IMR-90 (cell line): Measurements from ENCODE around the gene PUM2. TPM values are rescaled to one million over a fixed set of nuclear protein-coding genes. Genes with fewer than 3 reads are reported as not detected.
A peak's percentile ranks its signal among the peaks of the same experiment; 100 is the strongest.

Source experiments
- ATAC-seq: fragments of 200-7000 bp; cut with Tn5 transposase; 2 replicates; pipeline ENCODE4 v1.9.1; 2020; ENCODE audit warnings: low read depth, mild to moderate bottlenecking, moderate library complexity
- BruUV-seq: library from RNA; stranded (reverse); fragments of 400-500 nt; replicated peaks from 2 replicates; lab custom pipeline; 2021; lab: Mats Ljungman, UMichigan
- CTCF ChIA-PET: fragments of 300-600 bp; formaldehyde crosslinking; extraction: SDS; loops from one replicate; lab custom pipeline; 2021; ENCODE audit warnings: antibody characterized with exemption; lab: Yijun Ruan, JAX
- POLR2A ChIA-PET: fragments of 300-600 bp; sonication (Branson Sonifier 250); formaldehyde crosslinking; loops from one replicate; lab custom pipeline; 2022; ENCODE audit warnings: antibody characterized with exemption; ENCODE audit not compliant: unreplicated experiment; lab: Charles Lee
- DNase-seq: peaks from one replicate; pipeline ENCODE4 v3.0.0; 2013
- H2AFZ ChIP-seq: replicated peaks from 2 replicates; pipeline ENCODE3; 2013; ENCODE audit warnings: low read length, mild to moderate bottlenecking; ENCODE audit not compliant: poor library complexity
- H2AK5ac ChIP-seq: 2 replicates; pipeline ENCODE4 v1.6.1; 2013; ENCODE audit warnings: low read depth, low read length, inconsistent platforms
- H2AK9ac ChIP-seq: replicated peaks from 2 replicates; pipeline ENCODE3; 2013; ENCODE audit warnings: mild to moderate bottlenecking, low read depth, low read length, moderate library complexity; ENCODE audit not compliant: poor library complexity
- H2BK120ac ChIP-seq: 2 replicates; pipeline ENCODE4 v1.6.1; 2013; ENCODE audit warnings: low read depth, low read length, inconsistent platforms
- H2BK15ac ChIP-seq: 3 replicates; pipeline ENCODE4 v1.6.1; 2013; ENCODE audit warnings: low read depth, low read length, inconsistent platforms
- H2BK20ac ChIP-seq: 2 replicates; pipeline ENCODE4 v1.6.1; 2013; ENCODE audit warnings: low read depth, mild to moderate bottlenecking, inconsistent platforms, low read length, moderate library complexity
- H2BK5ac ChIP-seq: 2 replicates; pipeline ENCODE4 v1.6.1; 2013; ENCODE audit warnings: mild to moderate bottlenecking, low read depth, low read length, inconsistent platforms; ENCODE audit not compliant: poor library complexity, severe bottlenecking
- H3K14ac ChIP-seq: replicated peaks from 2 replicates; pipeline ENCODE4 v1.6.1; 2013; ENCODE audit warnings: low read depth, low read length, inconsistent platforms
- H3K18ac ChIP-seq: 2 replicates; pipeline ENCODE4 v1.6.1; 2013; ENCODE audit warnings: low read depth, low read length, control low read depth
- H3K23ac ChIP-seq: 2 replicates; pipeline ENCODE4 v1.6.1; 2013; ENCODE audit warnings: low read depth, low read length, inconsistent platforms
- H3K27ac ChIP-seq: 2 replicates; pipeline ENCODE4 v1.5.1; 2013; ENCODE audit warnings: mild to moderate bottlenecking, control low read depth, low read length; ENCODE audit not compliant: insufficient read depth
- H3K27me3 ChIP-seq: 2 replicates; pipeline ENCODE4 v1.6.1; 2013; ENCODE audit warnings: low read length; ENCODE audit not compliant: control insufficient read depth, insufficient read depth
- H3K36me3 ChIP-seq: 2 replicates; pipeline ENCODE4 v1.6.1; 2013; ENCODE audit warnings: low read length, mixed read lengths; ENCODE audit not compliant: control insufficient read depth, insufficient read depth
- H3K4ac ChIP-seq: 2 replicates; pipeline ENCODE4 v1.6.1; 2013; ENCODE audit warnings: low read depth, low read length, inconsistent platforms
- H3K4me1 ChIP-seq: 2 replicates; pipeline ENCODE4 v1.6.1; 2013; ENCODE audit warnings: low read length, mixed read lengths; ENCODE audit not compliant: control insufficient read depth, insufficient read depth
- H3K4me2 ChIP-seq: 2 replicates; pipeline ENCODE4 v1.6.1; 2013; ENCODE audit warnings: low read depth, mild to moderate bottlenecking, control low read depth, low read length, moderate library complexity
- H3K4me3 ChIP-seq: 2 replicates; pipeline ENCODE4 v1.5.1; 2013; ENCODE audit warnings: low read depth, mild to moderate bottlenecking, control low read depth, low read length, moderate library complexity; ENCODE audit not compliant: insufficient read depth
- H3K56ac ChIP-seq: 2 replicates; pipeline ENCODE4 v1.6.1; 2013; ENCODE audit warnings: low read length, inconsistent platforms; ENCODE audit not compliant: insufficient read depth; ENCODE audit errors: extremely low read depth
- H3K79me1 ChIP-seq, 2 experiments: 2 replicates each; pipeline ENCODE4 v1.6.1; 2013; ENCODE audit warnings: low read length in 2 of 2, inconsistent platforms in 1 of 2, low read depth in 1 of 2
- H3K9ac ChIP-seq: 2 replicates; pipeline ENCODE4 v1.6.1; 2013; ENCODE audit warnings: low read depth, low read length, control low read depth
- H3K9me1 ChIP-seq: 2 replicates; pipeline ENCODE4 v1.6.1; 2013; ENCODE audit warnings: low read length, inconsistent platforms; ENCODE audit not compliant: insufficient read depth
- H3K9me3 ChIP-seq: 2 replicates; pipeline ENCODE4 v1.6.1; 2013; ENCODE audit warnings: low read length; ENCODE audit not compliant: control insufficient read depth, insufficient read depth
- H4K20me1 ChIP-seq: 2 replicates; pipeline ENCODE4 v1.6.1; 2013; ENCODE audit warnings: low read length, inconsistent platforms; ENCODE audit not compliant: insufficient read depth
- H4K5ac ChIP-seq: 2 replicates; pipeline ENCODE4 v1.6.1; 2013; ENCODE audit warnings: mild to moderate bottlenecking, low read depth, low read length, control low read depth
- H4K8ac ChIP-seq, 2 experiments: 2 replicates each; pipeline ENCODE4 v1.6.1; 2013; ENCODE audit warnings: low read depth in 2 of 2, low read length in 2 of 2, control low read depth in 1 of 2, inconsistent platforms in 1 of 2
- H4K91ac ChIP-seq: 2 replicates; pipeline ENCODE4 v1.6.1; 2013; ENCODE audit warnings: low read depth, low read length, inconsistent platforms; ENCODE audit not compliant: insufficient read depth
- MAZ ChIP-seq: IDR thresholded peaks from 2 replicates; pipeline ENCODE4 v1.6.1; 2012; ENCODE audit warnings: low read depth, mild to moderate bottlenecking, low read length, improper control_type of control experiment, moderate library complexity, borderline replicate concordance
- SMC3 ChIP-seq: fragments of 150-350 bp; IDR thresholded peaks from 2 replicates; pipeline ENCODE4 v1.6.1; 2016; ENCODE audit warnings: low read depth, mild to moderate bottlenecking, antibody characterized with exemption, low read length, moderate library complexity
- WGBS, 2 experiments: methylation state at CpG; one replicate each; pipeline versions ENCODE4 v1.1.5 to v1.1.7; 2013; ENCODE audit warnings: missing lambda C conversion rate in 2 of 2; ENCODE audit not compliant: insufficient read length in 1 of 2; ENCODE audit errors: extremely low coverage in 2 of 2; 5-methylcytosine and 5-hydroxymethylcytosine counted together
- dilution Hi-C: fragments of 300-500 bp; cut with HindIII; formaldehyde crosslinking; loops from one replicate; pipeline ENCODE4 v1.14.3; 2018; ENCODE audit warnings: low sequenced_read_pairs; ENCODE audit not compliant: unreplicated experiment
- in situ Hi-C: fragments of 300-500 bp; cut with MboI; formaldehyde crosslinking; loops from 3 replicates; pipeline ENCODE4 v1.14.3; 2019; ENCODE audit warnings: low sequenced_read_pairs, inconsistent platforms, mixed read lengths
- intact Hi-C: fragments of 100-400 bp; cut with micrococcal nuclease; formaldehyde crosslinking; loops from 2 replicates; pipeline ENCODE4 v1.10.0; 2022
- polyA plus RNA-seq, 3 experiments: library from polyadenylated mRNA; depleted of rRNA; stranded (reverse); fragments of >200 nt; gene quantifications; 2 replicates each; pipeline ENCODE4 v1.2.3, GENCODE V29; 2012; ENCODE audit warnings: low replicate concordance in 1 of 3
- total RNA-seq: library from RNA; depleted of rRNA; stranded (reverse); fragments of >200 nt; gene quantifications from 2 replicates; pipeline ENCODE4 v1.2.3, GENCODE V29; 2012

The PUM2 gene
- total and polyA plus RNA-seq, 2 of the 4 experiments (the other 2 are of a cell fraction) = 18.8 to 38.4 TPM

DNA sequence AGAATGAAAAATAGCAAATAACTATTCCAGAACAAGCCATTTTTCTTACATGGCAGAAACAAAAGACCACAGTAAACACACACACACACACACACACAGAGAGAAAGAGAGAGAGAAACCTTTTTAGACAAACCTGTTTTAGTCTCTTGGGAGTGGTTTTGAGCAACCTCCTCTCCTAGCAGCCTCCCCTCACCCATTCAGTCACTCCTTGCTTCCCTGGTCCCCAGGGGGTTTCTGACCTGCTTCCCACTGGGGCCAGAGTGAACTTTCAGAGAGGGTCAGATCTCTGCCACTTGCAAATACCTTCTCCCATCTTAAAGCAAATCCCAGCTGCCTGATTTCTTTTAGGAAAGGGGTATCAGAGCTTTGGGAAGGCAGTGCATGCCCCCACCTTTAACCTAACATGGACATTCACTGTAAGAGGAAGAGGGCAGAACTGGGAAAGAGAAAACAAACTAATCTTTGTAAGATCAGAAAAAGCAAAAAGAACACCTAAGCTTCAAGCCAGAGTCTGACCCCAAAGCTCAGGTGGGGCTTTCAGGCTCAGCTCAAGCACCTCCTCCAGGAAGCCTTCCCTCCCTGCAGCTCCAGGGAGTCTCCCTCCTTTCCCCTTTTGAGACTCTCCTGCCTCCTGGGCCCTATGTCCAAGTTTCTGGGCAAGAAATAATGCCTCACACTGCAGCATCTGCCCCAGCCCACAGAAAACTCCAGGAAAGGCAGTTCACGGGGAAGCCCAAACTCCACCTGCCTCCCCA is 128.5 kb downstream of the PUM2 start:
- no peaks in the 10 kb centered on the region for H3K9me3 ChIP-seq
- H2AK5ac ChIP-seq = peak overlapping the region; percentile 54
- H2AFZ ChIP-seq = peak overlapping the region; percentile 94
- POLR2A ChIA-PET = no interaction called here
- no TSS peak for BruUV-seq
- peak overlapping the region; percentile 89 for H4K91ac ChIP-seq
- H4K5ac ChIP-seq = peak overlapping the region; percentile 83
- TF ChIP-seq SMC3 (no peak), MAZ (no peak)
- no peaks in the 10 kb centered on the region for H4K20me1 ChIP-seq
- H3K9ac ChIP-seq = no peak overlapping the region
- in situ Hi-C loops = no loop called here
- peak overlapping the region; percentile 86 for H3K4ac ChIP-seq
- peak overlapping the region; percentile 73 for H3K4me2 ChIP-seq
- peak overlapping the region; percentile 46 for H3K23ac ChIP-seq
- WGBS, 2 experiments = no CpG with 5 or more reads among the region's 1 CpG
- H3K14ac ChIP-seq = peak overlapping the region; percentile 60
- H3K36me3 ChIP-seq = no peaks in the 10 kb centered on the region
- DNase-seq (no peak), ATAC-seq (no peak)
- peak overlapping the region; percentile 94 for H2BK120ac ChIP-seq
- no peak overlapping the region for H3K4me3 ChIP-seq
- dilution Hi-C loops = no loop called here
- H3K79me1 ChIP-seq = peaks cover 0 to 34% of the 10 kb centered on the region in 2 experiments; a peak in 2 of 4 replicates
- peaks cover 22% of the 10 kb centered on the region for H3K4me1 ChIP-seq
- intact Hi-C loops = loop anchor here (5.0 kb wide), 1 partner anchor 55 kb away; no protein-coding TSS in a partner anchor
- peak overlapping the region; percentile 78 for H3K18ac ChIP-seq
- peak overlapping the region; percentile 94; the same call in 1 of the 2 replicates for H3K27ac ChIP-seq
- H2BK5ac ChIP-seq = peak overlapping the region; percentile 90
- peak overlapping the region; percentile 94 for H2AK9ac ChIP-seq
- peak overlapping the region; percentile 45; the same call in 1 of the 2 replicates for H3K56ac ChIP-seq
- peak overlapping the region; percentile 83 for H2BK20ac ChIP-seq
- H3K9me1 ChIP-seq = peaks cover 10% of the 10 kb centered on the region
- CTCF ChIA-PET = no interaction called here
- H4K8ac ChIP-seq = peak overlapping the region; percentile 55 to 74; a peak in 3 of 4 replicates
- peak overlapping the region; percentile 71; the same call in 1 of the 3 replicates for H2BK15ac ChIP-seq
- no peaks in the 10 kb centered on the region for H3K27me3 ChIP-seq
